Stimulated activated CD8-positive, alpha-beta memory T cell treated with anti-CD3 and anti-CD28 coated beads, Interleukin-2, amount 100 ng/mL, for 48 hours (primary cell): ENCODE results near the gene ZBTB17.
A peak's percentile ranks its signal among the peaks of the same experiment; 100 is the strongest.
"Not testable (repeated sequence)": the region's sequence is repeated elsewhere in the genome, so short reads cannot be mapped to it uniquely, and the experiment has no call there.

ENCODE experiments used
- DNase-seq, 2 donors: peaks; one replicate each; pipeline ENCODE4 v3.0.0-alpha.2; 2020; ENCODE audit warnings: low read depth in 2 of 2

Gene ZBTB17

GRCh38 chr1:15988856-15989736 is 13.2 kb upstream of the ZBTB17 start:
- DNase-seq: no peak

GRCh38 chr1:15985611-15986297 is 9.9 kb upstream of the ZBTB17 start:
- no peak for DNase-seq

GRCh38 chr1:15983275-15983674 is 7.4 kb upstream of the ZBTB17 start:
- DNase-seq: no peak

- no peak for DNase-seq
These were observed 5.8 kb upstream of the ZBTB17 start for GRCh38 chr1:15981679-15982078.

GRCh38 chr1:15977947-15978346 is 2.0 kb upstream of the ZBTB17 start:
- not testable (repeated sequence) for DNase-seq

- peak; percentile 81 to 82 for DNase-seq
These were observed 520 bp downstream of the ZBTB17 start for GRCh38 chr1:15975358-15975804.

- no peak for DNase-seq
These were observed 1.0 kb downstream of the ZBTB17 start for GRCh38 chr1:15974855-15975254.

- DNase-seq: no peak
These were observed 2.1 kb downstream of the ZBTB17 start for GRCh38 chr1:15973772-15974171.

GRCh38 chr1:15972409-15972808 is 3.5 kb downstream of the ZBTB17 start:
- no peak for DNase-seq

GRCh38 chr1:15970911-15971310 is 5.0 kb downstream of the ZBTB17 start:
- no peak for DNase-seq

GRCh38 chr1:15969321-15969880 is 6.5 kb downstream of the ZBTB17 start:
- no peak for DNase-seq

- DNase-seq: no peak
These were observed 7.7 kb downstream of the ZBTB17 start for GRCh38 chr1:15968172-15968571.

- no peak for DNase-seq
These were observed 9.0 kb downstream of the ZBTB17 start for GRCh38 chr1:15966956-15967344.

GRCh38 chr1:15966081-15966955 is 9.6 kb downstream of the ZBTB17 start:
- peak; percentile 63 to 74 for DNase-seq

GRCh38 chr1:15965228-15965767 is 10.6 kb downstream of the ZBTB17 start:
- DNase-seq: no peak

GRCh38 chr1:15963968-15964648 is 11.8 kb downstream of the ZBTB17 start:
- no peak for DNase-seq

- DNase-seq: no peak
These were observed 12.4 kb downstream of the ZBTB17 start for GRCh38 chr1:15963363-15963967.

GRCh38 chr1:15962671-15963362 is 13.1 kb downstream of the ZBTB17 start:
- DNase-seq: no peak

GRCh38 chr1:15962176-15962575 is 13.7 kb downstream of the ZBTB17 start:
- no peak for DNase-seq

GRCh38 chr1:15961492-15961891 is 14.4 kb downstream of the ZBTB17 start:
- no peak for DNase-seq
